ENCODE results near the gene PAK5. TPM values are rescaled to one million over a fixed set of nuclear protein-coding genes. Genes with fewer than 3 reads are reported as not detected.

PAK5 gene
- total RNA-seq, 1 donor: not detected

- no peak for DNase-seq (ENCODE audit: low read depth)
- no peak for TF ChIP-seq CTCF (IDR thresholded peaks at IDR 0.05; ENCODE audit: insufficient read depth, low read length)
- H3K4me3 ChIP-seq (ENCODE audit: low read depth, low read length): no peak overlapping the region
These were observed 330.6 kb downstream of the PAK5 start for GRCh38 chr20:9508240-9508661.

GRCh38 chr20:9507544-9508239, 331.2 kb downstream of the PAK5 start:
- TF ChIP-seq CTCF (IDR thresholded peaks at IDR 0.05; ENCODE audit: insufficient read depth, low read length): no peak
- no peak overlapping the region for H3K4me3 ChIP-seq (ENCODE audit: low read depth, low read length)
- no peak for DNase-seq (ENCODE audit: low read depth)

- H3K4me3 ChIP-seq (ENCODE audit: low read depth, low read length): no peak overlapping the region
- TF ChIP-seq CTCF (IDR thresholded peaks at IDR 0.05; ENCODE audit: insufficient read depth, low read length): no peak
These were observed 331.9 kb downstream of the PAK5 start for GRCh38 chr20:9506964-9507369.

GRCh38 chr20:9506280-9506821, 332.5 kb downstream of the PAK5 start:
- TF ChIP-seq CTCF (IDR thresholded peaks at IDR 0.05; ENCODE audit: insufficient read depth, low read length): no peak
- H3K4me3 ChIP-seq (ENCODE audit: low read depth, low read length): no peak overlapping the region
- no peak for DNase-seq (ENCODE audit: low read depth)

More at GRCh38 chr20:9506964-9507369, 331.9 kb downstream of the PAK5 start:
- no peak for DNase-seq (ENCODE audit: low read depth)

GRCh38 chr20:9503526-9504245, 335.2 kb downstream of the PAK5 start:
- no peak for DNase-seq (ENCODE audit: low read depth)
- no peak overlapping the region for H3K4me3 ChIP-seq (ENCODE audit: low read depth, low read length)
- no peak for TF ChIP-seq CTCF (IDR thresholded peaks at IDR 0.05; ENCODE audit: insufficient read depth, low read length)

- no peak overlapping the region for H3K4me3 ChIP-seq (ENCODE audit: low read depth, low read length)
- no peak for TF ChIP-seq CTCF (IDR thresholded peaks at IDR 0.05; ENCODE audit: insufficient read depth, low read length)
- no peak for DNase-seq (ENCODE audit: low read depth)
These were observed 337.4 kb downstream of the PAK5 start for GRCh38 chr20:9501473-9501872.

All from fibroblast of the aortic adventitia (primary cell).